C4-2B (cell line): ENCODE data around the gene BRINP2.

Experiments used
- H3K27ac ChIP-seq: fragments of 450-650 bp; 2 replicates; pipeline ENCODE4 v1.5.1; 2017
- ZFX ChIP-seq: fragments of 450-650 bp; IDR thresholded peaks from 2 replicates; pipeline ENCODE4 v1.6.1; 2017
- TF ChIP-seq, protein P1 (sequence below): fragments of 450-650 bp; conservative IDR thresholded peaks from 2 replicates; pipeline ENCODE4 v1.5.1; 2017; ENCODE audit warnings: mild to moderate bottlenecking

The BRINP2 gene

DNA sequence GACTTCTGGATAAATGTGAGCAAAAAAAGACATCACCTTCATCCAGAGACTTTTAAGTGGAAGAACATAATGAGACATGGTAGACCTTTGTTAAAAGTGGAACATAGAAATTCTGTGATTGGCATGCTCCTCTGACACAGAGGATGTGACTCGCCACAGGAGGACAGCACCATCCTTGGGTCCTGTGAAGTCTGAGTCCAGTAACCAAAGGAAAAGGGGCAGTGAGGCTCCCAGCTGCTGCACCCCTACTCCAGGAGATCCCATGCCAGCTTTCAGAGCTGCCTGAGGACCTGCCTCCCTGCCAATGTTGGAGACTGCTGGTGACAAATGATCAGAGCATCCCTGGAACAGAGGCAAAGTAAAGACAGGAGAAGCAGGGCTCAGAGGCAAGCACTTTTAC is 136.2 kb downstream of the BRINP2 start:
- TF ChIP-seq, protein P1, sequence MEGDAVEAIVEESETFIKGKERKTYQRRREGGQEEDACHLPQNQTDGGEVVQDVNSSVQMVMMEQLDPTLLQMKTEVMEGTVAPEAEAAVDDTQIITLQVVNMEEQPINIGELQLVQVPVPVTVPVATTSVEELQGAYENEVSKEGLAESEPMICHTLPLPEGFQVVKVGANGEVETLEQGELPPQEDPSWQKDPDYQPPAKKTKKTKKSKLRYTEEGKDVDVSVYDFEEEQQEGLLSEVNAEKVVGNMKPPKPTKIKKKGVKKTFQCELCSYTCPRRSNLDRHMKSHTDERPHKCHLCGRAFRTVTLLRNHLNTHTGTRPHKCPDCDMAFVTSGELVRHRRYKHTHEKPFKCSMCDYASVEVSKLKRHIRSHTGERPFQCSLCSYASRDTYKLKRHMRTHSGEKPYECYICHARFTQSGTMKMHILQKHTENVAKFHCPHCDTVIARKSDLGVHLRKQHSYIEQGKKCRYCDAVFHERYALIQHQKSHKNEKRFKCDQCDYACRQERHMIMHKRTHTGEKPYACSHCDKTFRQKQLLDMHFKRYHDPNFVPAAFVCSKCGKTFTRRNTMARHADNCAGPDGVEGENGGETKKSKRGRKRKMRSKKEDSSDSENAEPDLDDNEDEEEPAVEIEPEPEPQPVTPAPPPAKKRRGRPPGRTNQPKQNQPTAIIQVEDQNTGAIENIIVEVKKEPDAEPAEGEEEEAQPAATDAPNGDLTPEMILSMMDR, result no peak
- TF ChIP-seq ZFX, result no peak

DNA sequence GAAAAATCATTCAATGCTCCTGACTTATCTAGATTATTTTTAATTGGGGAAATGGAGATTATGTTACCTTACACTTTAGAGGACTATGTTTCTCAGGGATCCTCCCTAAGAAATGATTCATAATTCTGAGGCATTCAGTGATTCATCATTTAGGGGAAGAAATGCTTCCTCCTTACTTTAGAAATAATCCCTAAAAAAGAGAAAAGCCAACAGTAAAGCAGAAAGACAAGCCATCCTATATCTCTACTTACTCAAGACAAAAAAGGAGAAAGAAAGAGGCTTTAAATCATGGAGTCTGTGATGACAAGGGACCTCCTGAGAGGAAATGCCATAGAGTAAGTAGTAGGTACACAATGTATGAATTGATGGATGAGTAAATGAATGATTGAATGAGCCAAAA is 137.0 kb downstream of the BRINP2 start:
- H3K27ac ChIP-seq, result no peak overlapping the region
- no peak for TF ChIP-seq ZFX
- TF ChIP-seq, protein P1, result no peak

More for the DNA sequence above, 136.2 kb downstream of the BRINP2 start:
- no peak overlapping the region for H3K27ac ChIP-seq

DNA sequence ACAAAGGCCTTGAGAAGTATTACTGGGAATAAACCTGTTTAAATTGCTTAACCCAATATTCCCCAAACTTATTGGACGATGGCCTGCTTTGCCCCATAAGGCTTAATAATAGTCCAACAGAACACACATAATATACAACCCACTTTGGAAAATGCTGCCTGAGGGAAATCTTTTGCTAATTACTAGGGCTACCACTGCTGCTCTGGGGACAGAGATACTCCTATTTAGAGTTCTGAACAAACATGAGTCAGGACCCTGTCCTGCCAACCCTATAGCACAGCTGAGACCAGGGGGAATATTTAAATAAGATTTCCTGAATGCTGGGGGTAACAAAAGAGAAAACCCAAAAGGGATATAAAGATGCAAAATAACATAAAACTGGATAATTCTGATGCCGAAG is 139.1 kb downstream of the BRINP2 start:
- no peak for TF ChIP-seq ZFX
- TF ChIP-seq, protein P1, result no peak
- no peak overlapping the region for H3K27ac ChIP-seq

DNA sequence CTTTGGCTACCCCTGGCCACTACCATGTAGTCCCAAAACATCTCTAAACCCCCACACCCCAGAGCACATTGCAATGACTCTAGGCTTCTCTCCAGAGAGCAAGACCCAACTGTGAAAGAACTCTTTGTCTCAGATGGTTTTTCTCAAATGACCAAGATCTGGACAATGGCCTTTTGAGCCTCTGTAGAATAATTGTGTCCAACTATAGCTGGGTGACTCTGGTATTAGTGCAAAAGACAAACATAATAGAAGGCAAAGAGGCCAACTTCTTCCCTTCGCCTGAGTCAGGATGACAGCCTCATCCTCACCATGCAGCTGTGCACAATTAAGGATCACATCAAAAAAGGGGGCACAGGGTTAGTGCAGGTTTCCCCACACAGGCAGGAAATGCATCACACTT is 139.6 kb downstream of the BRINP2 start:
- H3K27ac ChIP-seq, result no peak overlapping the region
- TF ChIP-seq, protein P1, result no peak

DNA sequence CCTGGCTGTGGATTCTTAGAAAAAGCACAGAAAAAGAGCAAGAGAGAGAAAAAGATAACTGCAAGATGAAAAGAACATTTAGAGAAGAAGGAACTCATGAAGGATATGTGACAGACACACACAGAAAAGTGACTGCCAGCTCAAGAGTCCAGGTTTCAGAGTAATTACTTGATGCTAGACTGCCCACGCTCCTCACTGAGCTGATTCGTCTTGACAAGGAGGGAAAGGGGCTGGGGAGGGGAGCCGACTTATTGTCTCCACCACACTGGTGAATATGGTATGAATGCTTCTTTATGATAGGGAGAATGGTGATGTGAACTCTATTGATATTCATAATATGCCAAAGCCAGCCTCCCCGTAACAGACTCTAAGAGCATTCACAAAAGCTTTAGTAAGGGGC is 140.4 kb downstream of the BRINP2 start:
- H3K27ac ChIP-seq, result no peak overlapping the region
- TF ChIP-seq, protein P1, result no peak
- TF ChIP-seq ZFX, result no peak

DNA sequence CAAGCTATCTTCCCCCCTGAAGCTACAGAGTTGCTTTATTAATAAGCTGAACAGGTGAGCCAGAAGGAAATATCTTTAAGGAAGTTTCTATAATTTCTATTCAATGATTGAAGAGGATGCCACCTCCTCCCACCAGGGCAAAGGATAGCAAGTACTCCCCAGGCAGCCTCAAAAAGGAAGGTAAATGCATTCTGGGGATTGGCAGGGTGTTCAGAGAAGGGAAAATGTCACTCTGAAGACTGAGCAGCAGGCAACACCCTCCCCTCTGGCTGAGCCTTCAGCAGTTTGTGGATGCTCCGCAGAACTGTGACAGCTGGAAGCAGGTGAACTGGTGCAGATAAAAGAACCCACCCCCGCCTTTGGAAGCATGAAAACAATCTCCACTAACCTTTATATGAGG is 140.8 kb downstream of the BRINP2 start:
- no peak overlapping the region for H3K27ac ChIP-seq
- TF ChIP-seq, protein P1, result no peak
- no peak for TF ChIP-seq ZFX

DNA sequence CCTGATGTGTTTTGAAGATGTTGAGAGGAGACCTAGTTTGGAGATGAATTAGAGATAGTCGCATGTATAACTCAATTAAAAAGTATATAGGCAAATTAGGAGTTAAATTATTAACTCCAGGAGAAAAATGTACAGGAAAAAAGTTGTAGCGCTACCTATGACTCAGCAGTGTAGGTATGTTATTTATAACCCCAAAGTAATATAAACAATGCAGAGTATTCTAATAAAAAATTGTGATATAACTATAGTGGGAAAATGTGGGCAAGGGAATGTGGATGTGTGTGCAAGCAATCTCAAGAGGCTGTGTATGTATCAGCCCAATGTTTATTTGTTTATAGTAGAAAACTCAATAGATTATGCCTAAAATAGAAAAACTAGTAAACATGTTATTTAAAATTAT is 144.5 kb downstream of the BRINP2 start:
- TF ChIP-seq, protein P1, result no peak
- no peak for TF ChIP-seq ZFX
- no peak overlapping the region for H3K27ac ChIP-seq
